IPS DF 4.7 (cell line): ENCODE measurements around the gene ADGB.

ENCODE experiments used
- DNase-seq: peaks from one replicate; pipeline ENCODE4 v3.0.0-alpha.2; 2013; ENCODE audit warnings: low spot score; ENCODE audit errors: extremely low read depth

ADGB gene

DNA sequence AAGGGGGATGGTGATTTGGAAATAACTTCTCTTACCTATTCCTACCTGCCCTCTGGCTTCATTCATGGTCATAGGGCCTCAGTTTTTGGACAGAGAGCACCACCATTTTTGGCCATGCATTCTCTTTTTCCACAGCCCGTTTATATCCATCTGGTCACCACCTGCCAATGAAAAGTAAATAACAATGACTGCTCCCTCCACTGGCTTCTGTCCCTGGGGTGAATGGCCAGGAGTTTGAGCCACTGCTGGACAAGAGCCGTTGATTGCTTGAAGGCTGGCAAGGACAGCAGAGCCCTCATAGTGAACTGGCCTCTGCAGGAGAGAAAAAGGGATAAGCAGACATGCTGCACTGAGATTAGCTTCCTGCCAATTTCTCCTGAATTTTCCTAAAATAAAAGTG, 261.8 kb downstream of the ADGB start:
- no peak for DNase-seq

- no peak for DNase-seq
Observed at GRCh38 chr6:146861029-146861563, 262.3 kb downstream of the ADGB start.

DNA sequence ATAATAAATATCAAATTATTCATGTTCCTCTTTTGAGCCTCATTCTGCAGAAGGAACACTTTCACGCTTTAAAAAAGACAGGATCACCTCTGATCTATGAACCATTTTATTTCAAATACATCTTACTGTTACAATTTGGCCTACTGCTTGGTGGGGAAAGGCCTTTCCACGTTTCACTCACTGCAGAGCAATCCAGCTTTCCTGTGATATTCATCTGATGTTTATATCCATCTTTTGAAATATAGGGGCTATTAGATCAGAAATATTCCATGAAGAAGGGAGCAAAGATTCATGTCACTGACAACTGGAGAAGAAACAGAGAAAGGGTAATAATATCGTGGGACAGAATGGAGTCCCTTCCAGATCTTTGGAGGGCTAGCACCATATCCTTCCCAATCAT, 262.9 kb downstream of the ADGB start:
- DNase-seq, result no peak

DNA sequence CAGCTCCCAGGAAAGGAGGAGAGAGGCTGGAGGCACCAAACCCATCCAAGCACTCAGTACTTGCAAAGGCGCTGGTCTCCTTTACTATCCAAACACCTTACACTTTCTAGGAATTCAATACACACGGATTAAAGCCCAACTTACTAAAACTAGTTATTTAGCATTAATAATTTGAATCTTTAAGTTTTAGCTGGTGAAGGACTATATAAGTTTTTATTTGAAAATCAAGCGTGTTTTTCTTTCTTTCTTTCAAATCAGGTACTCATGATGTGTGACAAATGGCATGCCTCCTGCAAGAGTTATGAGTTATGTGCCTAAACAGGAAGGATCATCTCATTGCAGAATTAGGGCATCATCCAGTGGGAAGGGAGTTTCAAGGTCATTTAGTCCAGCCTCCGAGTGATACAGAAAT, 263.7 kb downstream of the ADGB start:
- DNase-seq, result no peak

DNA sequence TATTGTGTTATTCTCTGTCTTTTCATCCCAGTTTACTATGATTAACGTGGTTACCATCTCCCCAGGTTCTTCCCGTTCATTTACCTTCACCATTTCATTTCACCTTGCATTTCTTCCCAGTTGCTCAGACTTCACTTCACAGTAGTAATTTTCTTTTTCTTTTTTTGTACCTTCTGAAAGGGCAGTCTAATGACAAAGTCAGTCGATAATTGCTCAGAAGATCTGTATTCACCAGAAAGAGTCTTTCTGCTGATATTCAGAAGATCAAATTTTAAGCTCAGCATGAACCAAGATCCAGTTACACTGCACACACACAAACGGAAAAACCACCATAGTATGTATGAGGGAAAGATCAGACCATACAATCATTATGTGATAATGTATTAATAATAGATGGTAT, 265.5 kb downstream of the ADGB start:
- DNase-seq, result no peak

DNA sequence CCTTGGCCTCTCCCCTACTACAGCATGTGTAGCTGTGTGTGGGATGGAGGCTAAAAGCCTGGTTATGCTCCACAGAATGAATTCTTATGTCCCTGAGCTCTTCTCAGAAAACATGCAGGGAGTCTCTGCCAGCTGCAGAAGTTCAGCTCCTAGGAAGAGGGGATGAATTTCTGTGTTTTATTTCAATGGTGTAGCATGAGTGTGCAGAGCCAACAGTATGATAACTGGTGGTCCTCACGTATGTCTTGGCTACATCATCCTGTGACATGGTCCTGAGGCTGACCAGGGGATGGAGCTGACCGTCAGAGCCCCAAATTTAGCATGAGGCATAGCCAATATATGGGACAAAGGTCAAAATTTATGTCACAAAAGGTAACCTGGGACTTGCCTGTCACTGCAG, 266.1 kb downstream of the ADGB start:
- no peak for DNase-seq
